GM23338 (cell line): Measurements from ENCODE around the gene SLIT1. TPM values are rescaled to one million over a fixed set of nuclear protein-coding genes. Genes with fewer than 3 reads are reported as not detected.
"Not testable (repeated sequence)": the region's sequence is repeated elsewhere in the genome, so short reads cannot be mapped to it uniquely, and the experiment has no call there.

Experiments used
- ATAC-seq: fragments of 200-7000 bp; cut with Tn5 transposase; 3 replicates; pipeline ENCODE4 v1.9.1; 2020
- DNase-seq: peaks from one replicate; pipeline ENCODE4 v3.0.0-alpha.2; 2015; ENCODE audit warnings: low spot score
- H2AFZ ChIP-seq: fragments of 200-600 bp; sonication (generic); 2 replicates; pipeline ENCODE4 v1.8.0; 2016; ENCODE audit warnings: antibody characterized with exemption, mild to moderate bottlenecking, moderate library complexity
- H3F3A ChIP-seq: fragments of 200-600 bp; sonication (generic); replicated peaks from 2 replicates; pipeline ENCODE4 v1.8.0; 2017; ENCODE audit warnings: antibody characterized with exemption, mixed run types, low read depth
- H3K27ac ChIP-seq: fragments of 200-600 bp; sonication (generic); 2 replicates; pipeline ENCODE4 v1.6.1; 2016; ENCODE audit warnings: low read depth
- H3K27me3 ChIP-seq: fragments of 200-600 bp; sonication (generic); 2 replicates; pipeline ENCODE4 v1.8.0; 2016; ENCODE audit warnings: mild to moderate bottlenecking, mixed run types, moderate library complexity; ENCODE audit not compliant: insufficient read depth
- H3K36me3 ChIP-seq: fragments of 200-600 bp; sonication (generic); 2 replicates; pipeline ENCODE4 v1.8.0; 2016; ENCODE audit warnings: mild to moderate bottlenecking; ENCODE audit not compliant: insufficient read depth
- H3K4me1 ChIP-seq: fragments of 200-600 bp; sonication (generic); 2 replicates; pipeline ENCODE4 v1.8.0; 2016; ENCODE audit warnings: mild to moderate bottlenecking, moderate library complexity; ENCODE audit not compliant: insufficient read depth
- H3K4me2 ChIP-seq: fragments of 200-600 bp; sonication (generic); 2 replicates; pipeline ENCODE4 v1.7.1; 2017; ENCODE audit warnings: mixed run types
- H3K4me3 ChIP-seq: fragments of 200-600 bp; sonication (generic); 2 replicates; pipeline ENCODE4 v1.6.1; 2016; ENCODE audit warnings: mixed run types
- H3K79me2 ChIP-seq: fragments of 200-600 bp; sonication (generic); replicated peaks from 2 replicates; pipeline ENCODE4 v1.8.0; 2017; ENCODE audit warnings: mild to moderate bottlenecking; ENCODE audit not compliant: insufficient read depth
- H3K9me2 ChIP-seq: fragments of 200-600 bp; sonication (generic); 2 replicates; pipeline ENCODE4 v1.8.0; 2017; ENCODE audit not compliant: insufficient read depth
- H4K20me1 ChIP-seq: fragments of 200-600 bp; sonication (generic); replicated peaks from 2 replicates; pipeline ENCODE4 v1.8.0; 2017; ENCODE audit warnings: mild to moderate bottlenecking; ENCODE audit not compliant: insufficient read depth
- H3K27ac Mint-ChIP-seq: 2 replicates; pipeline ENCODE4 v1.8.0; 2020; ENCODE audit warnings: inconsistent platforms, mild to moderate bottlenecking, moderate library complexity, mixed read lengths
- H3K27me3 Mint-ChIP-seq: 3 replicates; pipeline ENCODE4 v1.8.0; 2022; ENCODE audit warnings: low read depth, mild to moderate bottlenecking, moderate library complexity, mixed read lengths, inconsistent platforms; ENCODE audit not compliant: insufficient read depth, poor library complexity
- H3K36me3 Mint-ChIP-seq: 3 replicates; pipeline ENCODE4 v1.8.0; 2021; ENCODE audit warnings: low read depth, mild to moderate bottlenecking, inconsistent platforms, moderate library complexity, mixed read lengths
- H3K4me1 Mint-ChIP-seq: 3 replicates; pipeline ENCODE4 v1.8.0; 2020; ENCODE audit warnings: mild to moderate bottlenecking, inconsistent platforms, mixed read lengths
- H3K4me3 Mint-ChIP-seq: 3 replicates; pipeline ENCODE4 v1.8.0; 2021; ENCODE audit warnings: moderate library complexity, mild to moderate bottlenecking, inconsistent platforms, mixed read lengths
- H3K9me3 Mint-ChIP-seq: 3 replicates; pipeline ENCODE4 v1.8.0; 2020; ENCODE audit warnings: moderate library complexity, mild to moderate bottlenecking, inconsistent platforms, mixed read lengths
- CREB1 ChIP-seq: fragments of 250-450 bp; sonication (Bioruptor Pico); IDR thresholded peaks from 2 replicates; pipeline ENCODE4 v1.5.0; 2020; ENCODE audit warnings: low read depth, mild to moderate bottlenecking, moderate library complexity
- CTCF ChIP-seq, 2 experiments: fragments of 200-600 bp in 1 of 2; sonication (generic) in 1 of 2; conservative IDR thresholded peaks; 2 replicates each; pipeline versions ENCODE4 v1.5.1 to v1.6.1; 2016 to 2017; ENCODE audit warnings: antibody characterized with exemption in 2 of 2, low read depth in 2 of 2, mild to moderate bottlenecking in 2 of 2, moderate library complexity in 1 of 2
- ETS1 ChIP-seq: IDR thresholded peaks from 2 replicates; pipeline ENCODE4 v1.6.1; 2016; ENCODE audit warnings: antibody characterized with exemption
- EZH2 ChIP-seq: fragments of 200-600 bp; sonication (generic); IDR thresholded peaks from one replicate; pipeline ENCODE4 v1.8.0; 2017; ENCODE audit warnings: antibody characterized with exemption, mild to moderate bottlenecking, low read depth; ENCODE audit not compliant: unreplicated experiment
- EZH2phosphoT487 ChIP-seq: fragments of 200-600 bp; sonication (generic); IDR thresholded peaks from one replicate; pipeline ENCODE4 v1.8.1; 2018; ENCODE audit warnings: antibody characterized with exemption; ENCODE audit not compliant: unreplicated experiment
- JUNB ChIP-seq: IDR thresholded peaks from one replicate; pipeline ENCODE4 v1.6.1; 2016; ENCODE audit warnings: antibody characterized with exemption; ENCODE audit not compliant: unreplicated experiment
- NANOG ChIP-seq: IDR thresholded peaks from 2 replicates; pipeline ENCODE4 v1.6.1; 2016; ENCODE audit warnings: antibody characterized with exemption, borderline replicate concordance
- POLR2AphosphoS5 ChIP-seq: IDR thresholded peaks from 2 replicates; pipeline ENCODE4 v1.6.1; 2016; ENCODE audit warnings: antibody characterized with exemption, low read depth
- STAT1 ChIP-seq: IDR thresholded peaks from one replicate; pipeline ENCODE4 v1.6.1; 2016; ENCODE audit warnings: antibody characterized with exemption; ENCODE audit not compliant: unreplicated experiment
- ZNF114 ChIP-seq: fragments of 250-450 bp; sonication (Bioruptor Pico); IDR thresholded peaks from 2 replicates; pipeline ENCODE4 v1.5.0; 2020; ENCODE audit warnings: mild to moderate bottlenecking, moderate library complexity
- ZNF331 ChIP-seq: fragments of 250-450 bp; sonication (Bioruptor Pico); IDR thresholded peaks from 2 replicates; pipeline ENCODE4 v1.5.0; 2020; ENCODE audit warnings: low read depth, mild to moderate bottlenecking, moderate library complexity
- ZNF462 ChIP-seq: fragments of 250-450 bp; sonication (Bioruptor Pico); IDR thresholded peaks from 2 replicates; pipeline ENCODE4 v1.5.0; 2020; ENCODE audit warnings: mild to moderate bottlenecking, moderate library complexity
- polyA plus RNA-seq: library from polyadenylated mRNA; unstranded; fragments of >200 nt; fragmentation: Nextera tagmentation; extraction: Ambion mirVana; gene quantifications from 2 replicates; pipeline ENCODE4 v1.2.1, GENCODE V29; 2016
- total RNA-seq: library from RNA; depleted of rRNA; stranded (reverse); fragments of >200 nt; shearing (Covaris generic); gene quantifications from 2 replicates; pipeline ENCODE4 v1.2.3, GENCODE V29; 2014

Gene SLIT1
- total and polyA plus RNA-seq, 2 experiments from 2014 or later = 0.76 to 1.7 TPM

GRCh38 chr10:97033841-97034240, 151.9 kb downstream of the SLIT1 start:
- DNase-seq, ATAC-seq, H3K4me3 Mint-ChIP-seq, H3K27ac ChIP-seq, H3F3A ChIP-seq, H3K27me3 ChIP-seq, H3K9me3 Mint-ChIP-seq, H3K79me2 ChIP-seq, H4K20me1 ChIP-seq, H2AFZ ChIP-seq, H3K9me2 ChIP-seq, H3K36me3 ChIP-seq, H3K4me2 ChIP-seq, H3K4me3 ChIP-seq, H3K36me3 Mint-ChIP-seq, H3K27ac Mint-ChIP-seq: not testable (repeated sequence)
- Mint-ChIP-seq H3K4me1 (peaks cover 42% of the 10 kb centered on the region), H3K27me3 (peaks cover 18% of the 10 kb centered on the region)
- peaks cover 17% of the 10 kb centered on the region for H3K4me1 ChIP-seq

- Histone ChIP-seq H2AFZ (peak overlapping the region; percentile 66; the same call in 1 of the 2 replicates), H4K20me1 (no peaks in the 10 kb centered on the region), H3K4me1 (peaks cover 12% of the 10 kb centered on the region), H3K9me2 (no peaks in the 10 kb centered on the region), H3K36me3 (no peaks in the 10 kb centered on the region), H3F3A (no peaks in the 10 kb centered on the region), H3K27ac (no peak overlapping the region), H3K79me2 (no peaks in the 10 kb centered on the region), H3K4me2 (0 out of 2 replicates have a peak overlapping the region, but pooled peaks have one; percentile 48), H3K27me3 (no peaks in the 10 kb centered on the region), H3K4me3 (no peak overlapping the region)
- Mint-ChIP-seq H3K27me3 (peaks cover 12% of the 10 kb centered on the region), H3K9me3 (no peaks in the 10 kb centered on the region), H3K27ac (no peak overlapping the region), H3K4me1 (peaks cover 33% of the 10 kb centered on the region), H3K4me3 (no peak overlapping the region), H3K36me3 (no peaks in the 10 kb centered on the region; the same call in 2 of the 3 replicates)
- ATAC-seq = no peak
- DNase-seq = peak; percentile 29
- no peak for TF ChIP-seq POLR2AphosphoS5
- TF ChIP-seq ZNF331 = no peak
- TF ChIP-seq NANOG = no peak
- TF ChIP-seq ZNF114 (CRISPR knock-in tag) = no peak
- no peak for TF ChIP-seq JUNB
- no peak for TF ChIP-seq CTCF (conservative IDR thresholded peaks at IDR 0.05; ENCODE audit: low read depth in 2 of 2)
- no peak for TF ChIP-seq CREB1 (CRISPR knock-in tag)
- no peak for TF ChIP-seq EZH2phosphoT487
- TF ChIP-seq ZNF462 = no peak
- TF ChIP-seq EZH2 = no peak
- TF ChIP-seq STAT1 = no peak
- TF ChIP-seq ETS1 = no peak
Observed at GRCh38 chr10:97032624-97033023, 153.1 kb downstream of the SLIT1 start.
